Lower lobe of right lung (tissue), 2 donors: ENCODE measurements around the gene PRKAG3. TPM values are rescaled to one million over a fixed set of nuclear protein-coding genes. Genes with fewer than 3 reads are reported as not detected.
"Not testable (repeated sequence)": the region's sequence is repeated elsewhere in the genome, so short reads cannot be mapped to it uniquely, and the experiment has no call there.

Experiments
- ATAC-seq, 2 donors: fragments of 200-7000 bp; cut with Tn5 transposase; one replicate each; pipeline ENCODE4 v1.9.1; 2020 to 2022; ENCODE audit warnings: mild to moderate bottlenecking in 2 of 2, moderate library complexity in 2 of 2
- DNase-seq: peaks from one replicate; pipeline ENCODE4 v3.0.0-alpha.2; 2020
- H3K27ac ChIP-seq: fragments of 200-600 bp; one replicate; pipeline ENCODE4 v1.8.0; 2022
- H3K27me3 ChIP-seq: fragments of 200-600 bp; one replicate; pipeline ENCODE4 v1.8.0; 2022; ENCODE audit warnings: low read depth
- H3K36me3 ChIP-seq: fragments of 200-600 bp; one replicate; pipeline ENCODE4 v1.8.0; 2022; ENCODE audit warnings: mild to moderate bottlenecking
- H3K4me1 ChIP-seq: fragments of 200-600 bp; one replicate; pipeline ENCODE4 v1.8.0; 2022
- H3K4me3 ChIP-seq: fragments of 200-600 bp; one replicate; pipeline ENCODE4 v1.8.0; 2022; ENCODE audit warnings: mild to moderate bottlenecking
- H3K9me3 ChIP-seq: fragments of 200-600 bp; one replicate; pipeline ENCODE4 v1.8.0; 2022
- CTCF ChIP-seq: fragments of 200-600 bp; IDR thresholded peaks from one replicate; pipeline ENCODE4 v1.8.0; 2022; ENCODE audit warnings: antibody characterized with exemption, mild to moderate bottlenecking
- intact Hi-C: fragments of 100-400 bp; cut with DNase I; formaldehyde crosslinking; loops from one replicate; pipeline ENCODE4 v1.11.0; 2022
- total RNA-seq: library from RNA; stranded (reverse); fragmentation: NEBNext Ultra II Directional; extraction: Animal tissue kit (Norgen Biotek cat#: 25700); gene quantifications from one replicate; pipeline ENCODE4 v1.2.1, GENCODE V29; 2021
- donor health status: DM: no; HTN: yes; CAD: no; lungs with severe emphysema.

The PRKAG3 gene
- total RNA-seq, 1 donor from 2014 or later, result not detected

GRCh38 chr2:218853766-218854165 lies 22.2 kb upstream of the PRKAG3 start:
- Histone ChIP-seq H3K4me3 (no peak overlapping the region), H3K36me3 (no peaks in the 10 kb centered on the region), H3K27ac (no peak overlapping the region), H3K9me3 (no peaks in the 10 kb centered on the region), H3K4me1 (no peaks in the 10 kb centered on the region), H3K27me3 (peaks cover 69% of the 10 kb centered on the region)
- TF ChIP-seq CTCF, result no peak
- DNase-seq (no peak), ATAC-seq (peak in 1 of 2 donors; percentile 23)
- intact Hi-C loops, result no loop called here

DNA sequence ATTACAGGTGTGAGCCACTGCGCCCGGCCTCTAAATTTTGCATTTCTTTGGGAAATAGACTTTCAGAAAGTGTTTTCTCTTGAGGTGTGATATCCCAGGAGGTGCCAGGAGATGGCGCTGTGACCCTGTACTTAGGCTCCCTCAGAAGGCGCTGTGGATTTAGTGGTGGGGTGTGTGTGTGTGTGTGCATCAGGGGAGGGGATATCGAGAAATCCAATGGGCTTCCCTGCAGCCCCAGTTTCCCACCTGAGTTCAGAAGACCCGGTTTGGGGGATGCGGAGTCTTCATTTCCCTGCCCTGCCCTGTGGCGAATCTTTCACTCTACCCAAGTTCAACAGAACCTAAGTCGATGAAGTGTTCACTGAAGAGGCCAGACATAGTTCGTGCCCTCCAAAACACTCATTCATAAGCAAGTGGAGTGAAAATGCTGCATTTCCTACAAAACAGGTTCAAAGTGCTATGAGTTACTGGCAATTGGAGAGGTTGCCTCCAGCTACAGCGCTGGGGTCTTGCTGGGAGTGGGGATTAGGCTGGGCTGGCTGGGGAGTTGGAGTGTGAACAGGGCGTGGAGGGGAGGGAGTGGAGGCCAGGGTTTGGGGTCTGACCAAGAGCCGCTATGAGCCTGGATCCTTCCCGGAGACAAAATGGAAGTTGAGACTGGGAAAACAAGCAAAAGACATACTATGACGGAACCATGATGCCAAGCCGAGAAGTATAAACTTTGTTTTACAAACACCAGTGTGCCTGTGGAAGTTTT lies 21.5 kb upstream of the PRKAG3 start:
- DNase-seq, result peak; percentile 71
- Histone ChIP-seq H3K4me3 (no peak overlapping the region), H3K27ac (no peak overlapping the region), H3K9me3 (no peaks in the 10 kb centered on the region), H3K27me3 (peaks cover 69% of the 10 kb centered on the region), H3K4me1 (no peaks in the 10 kb centered on the region), H3K36me3 (no peaks in the 10 kb centered on the region)
- intact Hi-C loops, result no loop called here
- TF ChIP-seq CTCF, result peak; percentile 65
- ATAC-seq, result peak; percentile 69 to 73

- Histone ChIP-seq H3K4me1 (no peaks in the 10 kb centered on the region), H3K36me3 (no peaks in the 10 kb centered on the region), H3K27me3 (peaks cover 64% of the 10 kb centered on the region), H3K27ac (no peak overlapping the region), H3K9me3 (no peaks in the 10 kb centered on the region), H3K4me3 (no peak overlapping the region)
- DNase-seq (no peak), ATAC-seq (no peak)
- intact Hi-C loops, result no loop called here
- TF ChIP-seq CTCF, result no peak
These were observed 19.7 kb upstream of the PRKAG3 start for GRCh38 chr2:218851286-218851685.

DNA sequence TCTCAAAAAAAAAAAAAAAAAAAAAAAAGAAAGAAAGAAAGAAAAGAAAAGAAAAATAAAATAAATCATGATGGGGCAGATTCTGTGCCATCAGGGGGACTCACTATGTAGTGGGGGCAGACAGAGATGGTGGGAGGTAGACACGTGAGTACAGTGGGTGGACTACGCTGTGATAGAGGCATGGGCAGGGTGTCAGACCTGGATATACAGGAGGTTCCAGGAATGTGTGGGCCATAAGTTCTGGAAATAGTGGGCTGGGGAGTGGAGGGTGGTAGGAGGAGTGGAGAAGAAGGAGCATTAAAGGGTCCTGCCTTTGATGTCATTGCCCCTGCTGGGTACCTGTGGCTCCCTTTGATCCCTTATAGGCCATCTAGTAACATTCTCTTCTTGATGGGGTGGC lies 19.2 kb upstream of the PRKAG3 start:
- Histone ChIP-seq H3K27me3 (peaks cover 63% of the 10 kb centered on the region), H3K27ac (no peak overlapping the region), H3K9me3 (no peaks in the 10 kb centered on the region), H3K4me3 (no peak overlapping the region), H3K36me3 (no peaks in the 10 kb centered on the region), H3K4me1 (no peaks in the 10 kb centered on the region)
- intact Hi-C loops, result no loop called here
- ATAC-seq, result no peak
- no peak for TF ChIP-seq CTCF
- no peak for DNase-seq

GRCh38 chr2:218849721-218850120 lies 18.1 kb upstream of the PRKAG3 start:
- intact Hi-C loops, result loop anchor here (10.0 kb wide), 1 partner anchor 135 kb away; the partner anchor contains the start of gene TTLL4
- TF ChIP-seq CTCF, result no peak
- no peaks in the 10 kb centered on the region for H3K9me3 ChIP-seq
- no peak overlapping the region for H3K4me3 ChIP-seq
- H3K36me3 ChIP-seq, result no peaks in the 10 kb centered on the region
- H3K4me1 ChIP-seq, result no peaks in the 10 kb centered on the region
- H3K27me3 ChIP-seq, result peaks cover 52% of the 10 kb centered on the region
- no peak overlapping the region for H3K27ac ChIP-seq
- no peak for DNase-seq
- ATAC-seq, result no peak

GRCh38 chr2:218846963-218847362 lies 15.4 kb upstream of the PRKAG3 start:
- H3K4me1 ChIP-seq, H3K36me3 ChIP-seq, H3K27ac ChIP-seq, ATAC-seq, H3K9me3 ChIP-seq, DNase-seq, H3K4me3 ChIP-seq: not testable (repeated sequence)
- peaks cover 31% of the 10 kb centered on the region for H3K27me3 ChIP-seq
- intact Hi-C loops, result loop anchor here (10.0 kb wide), 1 partner anchor 132 kb away; the partner anchor contains the start of gene TTLL4

GRCh38 chr2:218844334-218844733 lies 12.7 kb upstream of the PRKAG3 start:
- intact Hi-C loops, result loop anchor here (10.0 kb wide), 1 partner anchor 130 kb away; the partner anchor contains the start of gene TTLL4
- not testable (repeated sequence) for H3K4me3 ChIP-seq, H3K9me3 ChIP-seq, DNase-seq, H3K27me3 ChIP-seq, H3K36me3 ChIP-seq, ATAC-seq, H3K27ac ChIP-seq, H3K4me1 ChIP-seq
